Central memory CD8-positive, alpha-beta T cell (primary cell): ENCODE data around the gene ARHGAP44.

Experiments used
- ATAC-seq: fragments of 150-1000 bp; cut with Tn5 transposase; replicated peaks from 2 replicates; pipeline ENCODE4 v1.10.0; 2022; ENCODE audit warnings: mild to moderate bottlenecking, moderate FRiP score, moderate number of reproducible peaks; ENCODE audit not compliant: poor library complexity, severe bottlenecking; ENCODE audit errors: extremely low read depth
- DNase-seq, 2 donors: peaks; one replicate each; pipeline ENCODE4 v3.0.0; 2021; ENCODE audit warnings: low spot score in 2 of 2
- H3K27ac Mint-ChIP-seq: one replicate; pipeline ENCODE4 v1.8.0; 2022; ENCODE audit warnings: low read depth, mild to moderate bottlenecking, moderate library complexity, mixed read lengths
- H3K27me3 Mint-ChIP-seq: one replicate; pipeline ENCODE4 v1.8.0; 2022; ENCODE audit warnings: mixed read lengths
- H3K36me3 Mint-ChIP-seq: one replicate; pipeline ENCODE4 v1.8.0; 2022; ENCODE audit warnings: mild to moderate bottlenecking, moderate library complexity, mixed read lengths; ENCODE audit not compliant: insufficient read depth
- H3K4me1 Mint-ChIP-seq: one replicate; pipeline ENCODE4 v1.8.0; 2022; ENCODE audit warnings: mixed read lengths
- H3K4me3 Mint-ChIP-seq: one replicate; pipeline ENCODE4 v1.8.0; 2022; ENCODE audit warnings: mild to moderate bottlenecking, moderate library complexity, mixed read lengths
- H3K9me3 Mint-ChIP-seq: one replicate; pipeline ENCODE4 v1.8.0; 2022; ENCODE audit warnings: mixed read lengths

The ARHGAP44 gene, protein sequence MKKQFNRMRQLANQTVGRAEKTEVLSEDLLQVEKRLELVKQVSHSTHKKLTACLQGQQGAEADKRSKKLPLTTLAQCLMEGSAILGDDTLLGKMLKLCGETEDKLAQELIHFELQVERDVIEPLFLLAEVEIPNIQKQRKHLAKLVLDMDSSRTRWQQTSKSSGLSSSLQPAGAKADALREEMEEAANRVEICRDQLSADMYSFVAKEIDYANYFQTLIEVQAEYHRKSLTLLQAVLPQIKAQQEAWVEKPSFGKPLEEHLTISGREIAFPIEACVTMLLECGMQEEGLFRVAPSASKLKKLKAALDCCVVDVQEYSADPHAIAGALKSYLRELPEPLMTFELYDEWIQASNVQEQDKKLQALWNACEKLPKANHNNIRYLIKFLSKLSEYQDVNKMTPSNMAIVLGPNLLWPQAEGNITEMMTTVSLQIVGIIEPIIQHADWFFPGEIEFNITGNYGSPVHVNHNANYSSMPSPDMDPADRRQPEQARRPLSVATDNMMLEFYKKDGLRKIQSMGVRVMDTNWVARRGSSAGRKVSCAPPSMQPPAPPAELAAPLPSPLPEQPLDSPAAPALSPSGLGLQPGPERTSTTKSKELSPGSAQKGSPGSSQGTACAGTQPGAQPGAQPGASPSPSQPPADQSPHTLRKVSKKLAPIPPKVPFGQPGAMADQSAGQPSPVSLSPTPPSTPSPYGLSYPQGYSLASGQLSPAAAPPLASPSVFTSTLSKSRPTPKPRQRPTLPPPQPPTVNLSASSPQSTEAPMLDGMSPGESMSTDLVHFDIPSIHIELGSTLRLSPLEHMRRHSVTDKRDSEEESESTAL

DNA sequence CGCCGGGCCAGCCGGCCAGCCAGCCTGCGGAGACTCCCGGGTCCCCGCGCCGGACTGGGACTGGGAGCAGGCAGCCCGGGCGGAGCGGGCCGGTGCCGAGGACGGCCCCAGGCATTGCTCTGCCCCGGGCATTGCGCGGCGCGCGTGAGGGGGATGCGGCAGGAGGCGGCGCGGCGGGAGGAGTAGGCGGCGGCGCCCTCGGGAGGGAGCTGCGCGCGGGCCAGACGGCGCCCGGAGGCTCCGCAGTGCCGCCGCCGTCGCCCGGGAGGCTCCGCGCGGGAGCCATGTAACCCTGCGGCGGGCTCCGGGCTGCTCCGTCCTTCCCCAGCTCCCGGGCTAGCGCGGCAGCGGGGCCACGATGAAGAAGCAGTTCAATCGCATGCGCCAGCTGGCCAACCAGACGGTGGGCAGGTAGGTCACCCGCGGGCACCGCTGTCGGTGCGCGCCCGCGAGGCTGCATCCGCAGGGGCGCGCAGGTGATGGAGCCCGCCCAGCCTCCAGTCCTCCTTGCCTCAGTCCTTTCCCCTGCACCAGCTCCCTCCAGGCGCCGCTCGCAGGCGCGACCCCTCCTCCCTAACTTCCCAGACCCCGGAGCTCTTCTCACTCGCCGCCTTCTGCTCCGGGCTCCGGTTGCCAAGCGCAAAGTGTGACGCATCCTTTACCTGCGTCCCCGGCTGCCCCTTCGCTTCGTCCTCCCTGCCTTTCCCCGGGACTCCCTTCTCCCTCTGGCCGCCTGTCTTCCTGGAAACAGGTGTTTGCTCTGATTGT lies at the start of gene ARHGAP44:
ARHGAP44 (plus strand) TSS at position 18 of the 768 bp plus-strand sequence; CDS start at position 359, 341 bp downstream.
- Mint-ChIP-seq H3K4me1 (peaks cover 5% of the 10 kb centered on the region), H3K27ac (no peak within 1 kb of the TSS), H3K4me3 (peak within 1 kb of the TSS; percentile 63), H3K36me3 (no peaks in the 10 kb centered on the region), H3K9me3 (no peaks in the 10 kb centered on the region), H3K27me3 (peaks cover 50% of the 10 kb centered on the region)
- DNase-seq (no peak), ATAC-seq (no peak)

DNA sequence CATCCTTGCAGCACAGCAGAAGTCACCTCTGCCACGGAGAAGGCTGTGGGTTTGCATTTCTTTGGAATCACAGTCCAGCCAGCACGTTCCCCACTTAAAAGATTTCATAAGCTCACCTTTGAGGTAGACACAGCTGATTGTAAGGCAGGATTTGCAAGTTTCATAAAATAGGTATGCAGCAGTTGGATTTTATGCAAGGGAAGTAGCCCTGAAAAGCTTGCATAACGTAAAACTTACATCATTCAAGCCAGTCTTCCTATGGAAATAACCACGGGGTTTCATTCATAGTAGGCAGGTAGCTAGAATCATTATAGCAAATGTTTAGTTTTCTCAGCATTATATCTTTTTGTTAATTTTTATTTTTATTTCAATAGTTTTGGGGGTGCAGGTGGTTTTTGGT lies 49.8 kb upstream of the ARHGAP44 start:
- Mint-ChIP-seq H3K4me3 (no peak overlapping the region), H3K27me3 (no peaks in the 10 kb centered on the region), H3K9me3 (peaks cover 5% of the 10 kb centered on the region), H3K27ac (no peak overlapping the region), H3K4me1 (no peaks in the 10 kb centered on the region), H3K36me3 (no peaks in the 10 kb centered on the region)
- ATAC-seq (no peak), DNase-seq (no peak)

GRCh38 chr17:12743046-12743445 lies 46.3 kb upstream of the ARHGAP44 start:
- H3K4me1 Mint-ChIP-seq, result no peaks in the 10 kb centered on the region
- peaks cover 15% of the 10 kb centered on the region for H3K27me3 Mint-ChIP-seq
- H3K36me3 Mint-ChIP-seq, result no peaks in the 10 kb centered on the region
- H3K9me3 Mint-ChIP-seq, result peaks cover 5% of the 10 kb centered on the region
- DNase-seq (no peak), ATAC-seq (no peak)
- no peak overlapping the region for H3K27ac Mint-ChIP-seq
- no peak overlapping the region for H3K4me3 Mint-ChIP-seq

GRCh38 chr17:12744298-12744697 lies 45.0 kb upstream of the ARHGAP44 start:
- peaks cover 5% of the 10 kb centered on the region for H3K9me3 Mint-ChIP-seq
- no peak overlapping the region for H3K4me3 Mint-ChIP-seq
- H3K36me3 Mint-ChIP-seq, result no peaks in the 10 kb centered on the region
- peaks cover 15% of the 10 kb centered on the region for H3K27me3 Mint-ChIP-seq
- no peak for ATAC-seq
- H3K27ac Mint-ChIP-seq, result no peak overlapping the region
- no peak for DNase-seq
- H3K4me1 Mint-ChIP-seq, result no peaks in the 10 kb centered on the region

DNA sequence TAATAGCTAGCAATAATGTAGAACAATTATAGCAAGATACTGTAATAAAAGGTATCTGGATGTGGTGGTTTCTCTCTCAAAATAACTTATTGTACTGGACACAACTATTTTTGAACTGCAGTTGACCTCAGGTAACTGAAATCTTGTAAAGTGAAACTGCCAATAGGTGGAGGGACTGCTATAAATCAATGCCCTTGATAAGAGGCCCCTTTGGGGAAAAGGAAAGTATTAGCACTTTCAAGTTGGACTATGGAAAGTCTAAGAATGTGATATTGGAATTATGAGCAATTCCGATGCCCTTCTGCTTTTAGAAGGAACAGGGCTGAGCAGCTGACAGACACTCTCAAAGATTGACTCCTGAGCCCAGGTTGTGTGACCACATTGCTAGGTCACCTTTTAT lies 44.5 kb upstream of the ARHGAP44 start:
- Mint-ChIP-seq H3K36me3 (no peaks in the 10 kb centered on the region), H3K9me3 (peaks cover 5% of the 10 kb centered on the region), H3K27ac (no peak overlapping the region), H3K27me3 (peaks cover 15% of the 10 kb centered on the region), H3K4me1 (no peaks in the 10 kb centered on the region), H3K4me3 (no peak overlapping the region)
- ATAC-seq (no peak), DNase-seq (no peak)

- no peak overlapping the region for H3K4me3 Mint-ChIP-seq
- DNase-seq, result no peak
- peaks cover 5% of the 10 kb centered on the region for H3K9me3 Mint-ChIP-seq
- no peaks in the 10 kb centered on the region for H3K4me1 Mint-ChIP-seq
- ATAC-seq, result no peak
- H3K36me3 Mint-ChIP-seq, result no peaks in the 10 kb centered on the region
- H3K27me3 Mint-ChIP-seq, result peaks cover 15% of the 10 kb centered on the region
- no peak overlapping the region for H3K27ac Mint-ChIP-seq
These were observed 43.8 kb upstream of the ARHGAP44 start for GRCh38 chr17:12745486-12745885.

DNA sequence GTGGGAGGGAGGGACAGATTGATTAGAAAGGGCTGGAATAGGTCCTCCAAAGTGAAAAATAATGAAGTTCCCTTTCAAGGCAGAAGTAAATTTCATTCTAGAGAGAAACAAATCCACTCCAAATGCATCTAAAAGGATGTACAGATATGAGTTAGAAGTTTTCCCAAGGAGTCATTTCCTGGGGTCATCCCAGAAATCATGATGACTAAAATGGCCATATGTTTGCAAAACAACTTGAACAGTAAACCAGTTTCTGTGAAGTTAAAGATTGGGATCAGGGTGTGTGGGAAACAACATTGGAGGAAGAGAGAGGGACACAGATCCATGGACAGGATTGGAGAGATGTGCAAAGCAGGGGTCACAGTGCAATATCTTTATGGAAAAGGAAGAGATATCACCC lies 32.5 kb upstream of the ARHGAP44 start:
- H3K4me3 Mint-ChIP-seq, result no peak overlapping the region
- H3K9me3 Mint-ChIP-seq, result peaks cover 6% of the 10 kb centered on the region
- no peaks in the 10 kb centered on the region for H3K4me1 Mint-ChIP-seq
- H3K27me3 Mint-ChIP-seq, result no peaks in the 10 kb centered on the region
- no peaks in the 10 kb centered on the region for H3K36me3 Mint-ChIP-seq
- no peak overlapping the region for H3K27ac Mint-ChIP-seq
- DNase-seq, result no peak
- ATAC-seq, result no peak

- Mint-ChIP-seq H3K27ac (no peak overlapping the region), H3K4me3 (no peak overlapping the region)
- ATAC-seq, result no peak
These were observed 30.2 kb upstream of the ARHGAP44 start for GRCh38 chr17:12759090-12759489.

GRCh38 chr17:12765548-12765947 lies 23.8 kb upstream of the ARHGAP44 start:
- DNase-seq (no peak), ATAC-seq (no peak)
- Mint-ChIP-seq H3K36me3 (no peaks in the 10 kb centered on the region), H3K4me1 (no peaks in the 10 kb centered on the region), H3K27ac (no peak overlapping the region), H3K27me3 (peaks cover 10% of the 10 kb centered on the region), H3K9me3 (peaks cover 12% of the 10 kb centered on the region), H3K4me3 (no peak overlapping the region)

More at GRCh38 chr17:12759090-12759489, 30.2 kb upstream of the ARHGAP44 start:
- Mint-ChIP-seq H3K4me1 (no peaks in the 10 kb centered on the region), H3K27me3 (no peaks in the 10 kb centered on the region), H3K36me3 (no peaks in the 10 kb centered on the region), H3K9me3 (peaks cover 12% of the 10 kb centered on the region)
- no peak for DNase-seq

DNA sequence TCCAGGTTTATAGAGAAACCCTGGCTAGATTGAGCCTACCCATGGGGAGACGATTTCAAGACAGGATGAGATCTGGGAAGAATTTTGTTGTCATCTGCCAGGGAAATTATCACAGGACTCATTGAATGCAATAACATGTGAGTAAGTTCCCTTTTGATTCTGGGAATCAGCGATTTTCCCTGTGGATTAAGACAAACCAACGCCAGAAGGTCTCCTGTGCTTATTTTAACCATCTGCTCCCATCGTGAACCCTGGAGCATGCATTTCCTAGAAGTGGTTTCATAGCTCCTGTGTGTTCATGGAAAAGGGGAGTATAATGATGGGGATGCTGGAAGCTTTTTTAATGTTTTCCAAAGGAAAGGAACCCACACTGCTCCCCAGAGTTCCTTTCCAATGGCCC lies 21.0 kb upstream of the ARHGAP44 start:
- H3K36me3 Mint-ChIP-seq, result no peaks in the 10 kb centered on the region
- H3K27ac Mint-ChIP-seq, result no peak overlapping the region
- no peak overlapping the region for H3K4me3 Mint-ChIP-seq
- H3K27me3 Mint-ChIP-seq, result peaks cover 10% of the 10 kb centered on the region
- DNase-seq (no peak), ATAC-seq (no peak)
- no peaks in the 10 kb centered on the region for H3K4me1 Mint-ChIP-seq
- peaks cover 5% of the 10 kb centered on the region for H3K9me3 Mint-ChIP-seq

GRCh38 chr17:12769981-12770380 lies 19.3 kb upstream of the ARHGAP44 start:
- DNase-seq, result no peak
- Mint-ChIP-seq H3K27ac (no peak overlapping the region), H3K9me3 (peaks cover 5% of the 10 kb centered on the region), H3K36me3 (no peaks in the 10 kb centered on the region), H3K4me3 (no peak overlapping the region), H3K4me1 (no peaks in the 10 kb centered on the region), H3K27me3 (peaks cover 10% of the 10 kb centered on the region)
- ATAC-seq, result no peak

GRCh38 chr17:12773153-12773552 lies 16.1 kb upstream of the ARHGAP44 start:
- no peak overlapping the region for H3K27ac Mint-ChIP-seq
- H3K4me3 Mint-ChIP-seq, result no peak overlapping the region
- peaks cover 5% of the 10 kb centered on the region for H3K9me3 Mint-ChIP-seq
- DNase-seq (no peak), ATAC-seq (no peak)
- H3K27me3 Mint-ChIP-seq, result peaks cover 10% of the 10 kb centered on the region
- no peaks in the 10 kb centered on the region for H3K4me1 Mint-ChIP-seq
- H3K36me3 Mint-ChIP-seq, result no peaks in the 10 kb centered on the region
